Stimulated activated CD4-positive, alpha-beta T cell treated with anti-CD3 and anti-CD28 coated beads, Interleukin-15, amount 100 ng/mL, for 24 hours (primary cell): ENCODE measurements around the gene CSNK1G2.
A peak's percentile ranks its signal among the peaks of the same experiment; 100 is the strongest.

Experiments
- DNase-seq: peaks from one replicate; pipeline ENCODE4 v3.0.0-alpha.2; 2020

Gene CSNK1G2

GRCh38 chr19:1945899-1946298 lies 4.9 kb downstream of the CSNK1G2 start:
- peak; percentile 36 for DNase-seq

DNA sequence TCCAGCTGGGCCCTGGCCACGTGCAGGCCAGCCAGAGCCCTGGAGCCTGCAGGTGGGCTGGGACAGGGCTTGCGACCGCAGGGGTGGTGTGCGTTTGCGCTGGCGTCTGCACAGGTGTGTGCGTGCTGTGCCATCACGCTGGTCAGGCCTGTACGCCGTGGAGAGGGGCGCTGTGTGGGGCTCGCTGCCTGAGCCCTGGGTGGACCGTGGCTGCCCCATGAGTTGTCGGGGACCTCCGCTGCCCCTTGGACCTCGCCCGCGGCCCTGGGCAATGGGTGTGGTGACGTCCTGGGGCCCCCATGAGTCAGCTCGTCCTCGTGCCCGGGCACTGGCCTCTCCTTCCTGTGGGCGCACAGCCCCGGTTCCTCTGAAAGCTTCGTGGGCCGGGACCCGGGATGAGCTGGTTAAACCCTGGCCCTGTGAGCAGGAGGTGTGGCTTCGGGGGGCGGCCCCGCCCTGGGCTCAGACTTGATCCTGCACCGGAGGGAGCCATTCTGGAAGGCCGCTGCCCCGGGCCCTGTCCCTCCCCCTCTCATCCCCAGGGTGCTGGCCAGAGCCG lies 6.8 kb downstream of the CSNK1G2 start:
- no peak for DNase-seq

DNA sequence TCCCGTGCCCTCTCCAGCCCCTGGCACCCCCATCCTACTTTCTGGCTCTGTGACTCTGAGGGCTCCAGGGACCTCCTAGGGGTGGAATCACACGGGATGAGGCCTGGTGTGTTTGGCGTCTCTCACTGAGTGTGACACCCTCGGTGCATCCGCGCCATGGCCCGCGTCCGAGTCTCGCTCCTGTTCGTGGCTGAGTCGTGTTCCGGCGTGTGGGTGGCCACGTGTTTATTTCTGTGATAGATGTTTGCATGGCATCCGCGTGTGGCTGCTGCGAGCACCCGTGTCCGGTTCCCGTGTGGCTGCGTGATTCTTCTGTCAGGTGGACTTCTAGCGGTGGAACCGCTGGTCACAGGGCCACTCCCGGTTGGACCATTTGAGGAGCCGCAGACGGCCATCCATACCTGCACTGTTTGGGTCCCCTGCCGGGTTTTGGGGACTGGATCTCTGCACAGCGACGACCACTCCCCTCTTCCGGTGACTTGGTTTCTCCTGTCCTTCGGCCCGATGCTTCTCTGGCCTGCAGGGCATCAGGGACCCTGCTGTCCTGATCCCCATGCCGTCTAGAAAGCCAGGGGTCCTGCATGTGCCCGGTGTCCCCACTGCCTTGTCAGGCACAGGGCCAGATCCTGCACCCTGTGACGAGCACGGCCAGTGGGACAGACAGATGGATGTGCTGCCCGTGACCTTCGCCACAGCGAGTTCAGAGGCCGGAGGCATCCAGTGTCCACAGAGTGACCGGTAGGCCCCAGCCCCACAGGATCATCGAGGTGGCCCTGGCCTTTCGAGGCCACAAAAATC lies 8.5 kb downstream of the CSNK1G2 start:
- DNase-seq = no peak

DNA sequence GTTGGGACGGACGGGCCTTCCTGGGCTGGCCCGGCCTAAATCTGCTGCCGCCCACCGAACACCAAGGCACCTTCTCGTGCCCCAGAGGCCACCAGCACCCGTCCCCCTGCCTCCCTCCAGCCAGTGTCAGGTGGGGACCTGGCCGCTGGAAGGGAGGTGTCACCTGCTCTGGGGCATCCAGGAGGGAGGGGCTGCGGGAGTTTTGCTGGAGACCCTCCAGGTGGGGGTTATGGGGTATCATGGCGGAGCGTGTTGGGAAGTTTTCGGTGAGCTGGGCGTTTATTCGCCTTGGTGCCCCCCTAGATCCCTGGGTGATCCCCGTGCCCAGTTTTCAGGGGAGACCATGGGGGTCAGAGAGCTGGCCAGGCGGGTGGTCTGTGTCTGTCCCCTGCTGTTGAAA lies 9.7 kb downstream of the CSNK1G2 start:
- DNase-seq = no peak

- DNase-seq = no peak
These were observed 11.7 kb downstream of the CSNK1G2 start for GRCh38 chr19:1952635-1953034.

GRCh38 chr19:1953037-1953436 lies 12.1 kb downstream of the CSNK1G2 start:
- DNase-seq = no peak

- DNase-seq = no peak
These were observed 12.6 kb downstream of the CSNK1G2 start for GRCh38 chr19:1953441-1954094.

GRCh38 chr19:1954532-1954933 lies 13.6 kb downstream of the CSNK1G2 start:
- DNase-seq = no peak

DNA sequence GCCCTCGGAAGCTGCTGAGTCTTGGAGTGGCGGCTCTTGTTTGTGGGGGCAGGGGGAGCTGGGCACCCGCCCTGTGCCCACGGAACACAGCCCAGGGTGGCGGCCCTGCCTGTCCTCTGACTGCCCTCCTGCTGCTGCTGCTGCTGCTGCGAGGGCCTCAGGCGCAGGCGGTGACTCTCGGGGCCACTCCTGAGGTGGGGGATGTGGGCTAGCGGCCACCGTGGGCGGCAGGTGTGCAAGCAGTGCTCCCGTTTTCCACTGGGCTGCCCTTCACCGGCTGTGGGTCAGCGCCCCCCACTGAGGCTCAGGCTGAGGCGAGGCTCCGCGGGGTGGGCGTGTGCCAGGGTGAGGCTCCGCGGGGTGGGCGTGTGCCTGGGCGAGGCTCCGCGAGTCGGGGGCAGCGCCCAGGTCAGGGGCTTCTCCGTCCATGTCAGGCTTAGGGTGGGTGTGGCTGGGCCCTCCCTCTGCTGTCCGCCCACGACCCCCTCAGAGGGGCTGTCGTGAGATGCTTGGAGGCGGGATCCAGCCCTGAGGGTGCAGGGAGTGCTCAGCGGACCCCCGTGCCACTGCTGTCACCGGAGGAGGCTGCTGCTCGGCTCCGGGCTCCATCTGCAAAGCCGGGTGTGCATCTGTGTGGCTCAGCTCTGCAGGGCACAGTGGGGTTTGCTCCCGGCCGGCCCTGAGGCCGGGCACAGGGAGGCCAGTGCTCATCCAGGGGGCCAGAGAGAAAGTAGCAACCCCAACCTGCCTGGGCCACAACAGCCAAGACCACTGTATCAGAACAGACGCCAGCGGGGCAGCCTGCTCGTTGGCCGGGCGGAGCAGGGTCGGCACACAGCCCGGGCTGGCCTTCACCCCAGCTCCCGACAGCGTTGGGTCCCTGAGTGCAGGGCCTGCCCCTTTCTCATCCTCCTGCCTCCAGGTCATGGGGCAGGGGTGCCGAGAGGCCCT lies 14.5 kb downstream of the CSNK1G2 start:
- DNase-seq = no peak

DNA sequence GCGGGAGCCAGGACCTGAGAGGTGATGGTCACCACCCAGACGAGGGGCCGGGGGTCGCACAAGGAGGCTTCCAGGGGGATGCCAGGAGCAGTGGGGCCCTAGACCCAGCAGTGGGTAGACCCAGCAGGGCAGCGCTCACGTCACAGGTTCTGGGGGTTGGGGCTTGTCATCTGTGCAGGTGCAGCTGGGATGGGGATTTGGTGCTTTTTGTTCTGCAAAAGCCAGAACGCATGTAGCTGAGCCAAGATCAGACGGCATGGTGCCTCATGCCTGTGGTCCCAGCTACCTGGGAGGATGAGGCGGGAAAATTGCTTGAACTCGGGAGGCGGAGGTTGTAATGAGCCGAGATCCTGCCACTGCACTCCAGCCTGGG lies 15.1 kb downstream of the CSNK1G2 start:
- DNase-seq = no peak

DNA sequence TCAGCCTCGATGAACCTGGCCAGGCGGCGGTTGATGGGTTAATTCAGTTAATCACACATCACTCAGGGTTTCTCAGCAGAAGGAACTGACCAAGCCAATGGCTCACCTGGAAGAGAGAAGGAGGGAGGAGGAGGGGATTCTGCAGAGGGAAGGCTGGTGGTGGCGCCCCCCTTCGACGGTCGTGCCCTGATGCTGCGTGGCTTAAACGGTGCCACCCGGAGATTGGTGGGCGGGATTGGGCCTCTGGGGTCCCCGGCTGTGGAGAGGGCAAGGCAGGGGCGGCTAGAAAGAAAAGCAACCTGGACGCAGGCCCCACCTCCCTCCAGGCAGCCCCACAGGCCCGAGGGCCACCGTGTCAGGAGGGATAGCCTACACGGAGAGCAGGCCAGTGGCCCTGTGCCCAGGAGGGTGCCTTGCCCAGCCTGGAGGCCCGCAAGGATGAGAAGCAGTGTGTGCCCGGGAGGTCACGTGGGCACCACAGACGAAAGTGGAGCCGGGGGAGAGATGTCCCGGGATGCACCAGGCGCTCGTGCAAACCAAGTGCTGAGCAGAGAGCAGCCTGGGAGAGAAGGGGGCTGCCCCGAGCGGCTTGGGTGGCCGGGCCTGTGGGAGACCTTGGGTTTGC lies 16.0 kb downstream of the CSNK1G2 start:
- DNase-seq = no peak

- no peak for DNase-seq
These were observed 16.7 kb downstream of the CSNK1G2 start for GRCh38 chr19:1957562-1958248.

DNA sequence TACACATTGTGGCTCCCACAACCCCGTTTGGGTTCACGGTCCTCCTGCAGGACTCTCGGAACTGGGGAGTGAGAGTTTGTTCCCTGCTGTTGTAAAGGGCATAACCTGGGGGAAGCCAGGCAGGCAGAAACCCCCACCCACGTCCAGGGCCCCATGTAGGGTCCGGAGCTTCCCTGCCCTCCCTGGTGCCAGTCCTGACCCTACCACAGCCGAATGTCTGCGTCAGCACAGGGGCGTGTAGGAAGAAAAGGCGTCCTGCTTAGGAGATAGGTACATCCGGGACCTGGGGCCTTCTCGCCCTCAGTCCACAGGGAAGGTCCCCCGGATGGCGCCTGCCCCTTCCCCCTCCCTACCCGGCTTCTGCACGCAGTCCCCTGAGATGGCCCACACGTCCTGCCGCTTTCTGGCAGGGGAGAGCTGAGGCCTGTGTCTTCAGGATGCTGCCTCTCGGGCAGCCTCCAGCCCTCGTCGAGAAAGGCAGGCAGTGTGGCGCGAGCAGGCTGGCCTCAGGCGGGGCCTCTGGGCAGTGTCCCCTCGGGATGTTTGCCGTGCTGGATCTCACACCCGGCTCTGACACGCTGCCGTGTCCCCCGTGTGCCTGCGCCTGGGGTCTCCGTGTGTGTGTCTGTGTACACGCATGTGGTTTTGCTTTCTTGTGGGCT lies 19.1 kb downstream of the CSNK1G2 start:
- no peak for DNase-seq

DNA sequence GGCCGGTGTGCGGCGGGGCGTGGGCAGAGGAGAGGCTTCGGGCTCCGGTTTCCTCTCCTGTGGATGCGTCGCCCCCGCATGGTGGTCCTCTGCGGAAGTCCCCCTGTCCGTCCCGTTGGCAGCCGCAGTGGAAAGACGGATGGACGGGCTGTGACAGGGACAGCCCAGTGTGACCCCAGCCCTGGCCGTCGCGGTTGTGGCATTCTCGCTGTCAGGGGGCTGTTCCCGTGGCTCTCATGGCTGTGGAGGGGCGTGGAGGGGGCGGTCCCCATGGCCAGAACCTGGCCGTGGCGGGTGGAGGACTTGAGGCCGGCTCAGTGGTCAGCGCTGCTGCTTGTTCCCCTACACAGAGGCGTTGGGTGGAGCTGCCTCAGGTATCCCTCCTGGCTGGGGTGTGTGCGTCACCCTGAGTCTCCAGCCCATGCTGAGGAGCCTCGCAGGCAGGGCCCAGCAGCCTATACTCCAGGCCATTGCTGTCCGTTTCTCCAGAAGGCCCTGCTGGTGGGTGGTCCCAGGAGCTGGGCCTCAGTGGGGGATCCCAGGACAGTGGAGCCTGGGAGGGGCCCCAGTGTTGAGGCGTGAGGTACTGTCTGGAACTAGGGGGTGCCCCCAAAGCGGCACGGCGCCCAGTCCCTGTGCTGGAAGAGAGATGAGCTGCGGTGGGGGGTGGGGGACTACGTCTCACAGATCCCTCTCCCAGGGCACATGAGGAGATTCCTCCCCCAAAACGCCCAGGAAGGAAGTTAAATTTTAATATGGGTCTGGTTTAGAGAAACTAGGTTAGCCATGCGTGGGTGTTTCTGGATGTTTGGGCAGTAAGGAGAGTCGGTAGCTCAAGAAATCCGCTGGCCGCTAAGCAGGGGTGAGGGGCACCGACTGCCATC lies 20.3 kb downstream of the CSNK1G2 start:
- DNase-seq = no peak

- DNase-seq = no peak
These were observed 21.7 kb downstream of the CSNK1G2 start for GRCh38 chr19:1962674-1963073.

- peak; percentile 27 for DNase-seq
These were observed 26.2 kb downstream of the CSNK1G2 start for GRCh38 chr19:1967087-1967608.

DNA sequence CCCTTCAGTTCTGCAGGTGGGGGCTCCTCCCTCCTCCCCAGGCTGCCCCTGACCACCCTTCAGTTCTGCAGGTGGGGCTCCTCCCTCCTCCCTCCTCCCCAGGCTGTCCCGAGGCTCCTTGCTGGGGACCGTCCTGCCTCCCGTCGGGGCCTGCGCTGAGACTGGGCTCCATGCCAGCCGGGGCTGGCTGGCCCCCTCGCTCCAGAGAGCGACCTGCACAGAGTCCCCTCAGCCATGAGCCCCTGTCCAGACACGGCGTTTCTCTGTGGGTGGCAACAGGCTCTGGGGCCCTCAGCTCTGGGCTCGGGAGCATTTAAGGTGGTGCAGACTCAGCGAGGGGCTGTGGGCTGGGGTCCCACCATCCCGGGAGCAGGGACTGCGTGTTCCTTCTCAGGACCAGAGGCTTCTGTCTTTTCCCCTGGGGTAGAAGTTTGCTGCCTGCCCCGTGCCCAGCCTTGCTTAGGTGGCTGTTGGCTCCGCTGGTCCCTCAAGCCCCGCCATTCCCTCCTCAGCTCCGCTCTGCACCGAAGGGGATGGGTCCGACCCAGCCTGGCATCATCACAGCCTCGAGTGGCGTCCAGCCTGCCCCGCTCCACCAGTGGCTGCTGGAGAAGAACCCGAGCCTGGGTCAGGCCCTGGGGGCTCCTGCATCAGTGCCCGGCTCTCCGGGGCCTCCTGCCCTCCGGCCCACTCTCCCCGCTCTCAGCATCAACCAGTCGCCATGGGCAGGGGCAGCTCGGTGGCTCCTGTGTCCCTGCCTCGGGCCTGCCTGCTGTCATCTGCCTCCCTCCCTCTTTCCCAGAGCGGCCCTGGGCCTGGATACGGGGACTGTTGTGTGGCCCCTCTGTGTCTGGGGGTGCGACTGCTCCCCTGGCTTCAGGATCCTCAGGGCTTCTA lies 27.6 kb downstream of the CSNK1G2 start:
- no peak for DNase-seq

- no peak for DNase-seq
These were observed 28.4 kb downstream of the CSNK1G2 start for GRCh38 chr19:1969176-1970002.
